Parathyroid adenoma (tissue), 2 donors: ENCODE measurements around the gene PRMT5.
A peak's percentile ranks its signal among the peaks of the same experiment; 100 is the strongest.

Experiments used
- H2AFZ ChIP-seq: fragments of 300-600 bp; sonication (generic); one replicate; pipeline ENCODE4 v1.7.0; 2017; ENCODE audit warnings: antibody characterized with exemption, mild to moderate bottlenecking
- H3K27ac ChIP-seq: fragments of 300-600 bp; sonication (generic); one replicate; pipeline ENCODE4 v1.7.0; 2017
- H3K27me3 ChIP-seq: fragments of 300-600 bp; sonication (generic); one replicate; pipeline ENCODE4 v1.7.0; 2017; ENCODE audit warnings: low read length; ENCODE audit not compliant: control insufficient read depth, insufficient read depth
- H3K36me3 ChIP-seq: fragments of 300-600 bp; sonication (generic); one replicate; pipeline ENCODE4 v1.7.0; 2017; ENCODE audit warnings: low read length; ENCODE audit not compliant: control insufficient read depth, insufficient read depth
- H3K4me1 ChIP-seq: fragments of 300-600 bp; sonication (generic); one replicate; pipeline ENCODE4 v1.7.0; 2017; ENCODE audit warnings: control low read depth
- H3K4me2 ChIP-seq: fragments of 300-600 bp; sonication (generic); one replicate; pipeline ENCODE4 v1.7.0; 2017; ENCODE audit warnings: low read length
- H3K4me3 ChIP-seq: fragments of 300-600 bp; sonication (generic); one replicate; pipeline ENCODE4 v1.7.0; 2017; ENCODE audit warnings: low read depth, low read length
- H3K79me2 ChIP-seq: fragments of 300-600 bp; sonication (generic); one replicate; pipeline ENCODE4 v1.7.0; 2017; ENCODE audit warnings: control low read depth
- H3K9ac ChIP-seq: fragments of 300-600 bp; sonication (generic); one replicate; pipeline ENCODE4 v1.7.0; 2017; ENCODE audit warnings: mild to moderate bottlenecking
- H3K9me3 ChIP-seq: fragments of 300-600 bp; sonication (generic); one replicate; pipeline ENCODE4 v1.7.0; 2017; ENCODE audit warnings: low read length; ENCODE audit not compliant: control insufficient read depth
- CTCF ChIP-seq: fragments of 300-600 bp; sonication (generic); IDR thresholded peaks from one replicate; pipeline ENCODE4 v1.7.0; 2017; ENCODE audit warnings: antibody characterized with exemption, mild to moderate bottlenecking
- donor health status: primary hyperparathyroidism.

The PRMT5 gene

GRCh38 chr14:22884076-22884737 is 45.0 kb downstream of the PRMT5 start:
- Histone ChIP-seq H3K27ac (peak overlapping the region; percentile 94), H3K79me2 (peaks cover 16% of the 10 kb centered on the region), H3K9ac (no peak overlapping the region), H3K4me3 (no peak overlapping the region), H2AFZ (no peak overlapping the region), H3K27me3 (no peaks in the 10 kb centered on the region), H3K4me2 (no peak overlapping the region), H3K36me3 (no peaks in the 10 kb centered on the region), H3K9me3 (no peaks in the 10 kb centered on the region), H3K4me1 (peaks cover 38% of the 10 kb centered on the region)
- TF ChIP-seq CTCF, result no peak

GRCh38 chr14:22883173-22883976 is 45.8 kb downstream of the PRMT5 start, which contains the start of gene REM2:
REM2 (plus strand) TSS chr14:22883222; CDS start chr14:22883288, 66 bp downstream.
- Histone ChIP-seq H2AFZ (peak within 1 kb of the TSS; percentile 64), H3K27me3 (no peaks in the 10 kb centered on the region), H3K36me3 (no peaks in the 10 kb centered on the region), H3K9ac (no peak within 1 kb of the TSS), H3K4me3 (no peak within 1 kb of the TSS), H3K9me3 (no peaks in the 10 kb centered on the region), H3K27ac (peak within 1 kb of the TSS; percentile 94), H3K4me2 (peak within 1 kb of the TSS; percentile 56), H3K4me1 (peaks cover 36% of the 10 kb centered on the region), H3K79me2 (peaks cover 15% of the 10 kb centered on the region)
- no peak for TF ChIP-seq CTCF

GRCh38 chr14:22882529-22883172 is 46.5 kb downstream of the PRMT5 start:
- no peak for TF ChIP-seq CTCF
- Histone ChIP-seq H3K27ac (peak overlapping the region; percentile 94), H3K4me2 (peak overlapping the region; percentile 41), H3K79me2 (peaks cover 10% of the 10 kb centered on the region), H3K9ac (no peak overlapping the region), H3K4me3 (no peak overlapping the region), H3K4me1 (peaks cover 32% of the 10 kb centered on the region), H3K27me3 (no peaks in the 10 kb centered on the region), H2AFZ (peak overlapping the region; percentile 61), H3K9me3 (no peaks in the 10 kb centered on the region), H3K36me3 (no peaks in the 10 kb centered on the region)

- no peak for TF ChIP-seq CTCF
- Histone ChIP-seq H3K9me3 (no peaks in the 10 kb centered on the region), H3K4me1 (peaks cover 32% of the 10 kb centered on the region), H3K79me2 (peaks cover 10% of the 10 kb centered on the region), H3K27me3 (no peaks in the 10 kb centered on the region), H2AFZ (peak overlapping the region; percentile 61), H3K27ac (peak overlapping the region; percentile 94), H3K36me3 (no peaks in the 10 kb centered on the region), H3K9ac (no peak overlapping the region), H3K4me2 (no peak overlapping the region), H3K4me3 (no peak overlapping the region)
These were observed 47.1 kb downstream of the PRMT5 start for GRCh38 chr14:22882064-22882463.
